ENCODE data around the gene PCDH12.

DNA sequence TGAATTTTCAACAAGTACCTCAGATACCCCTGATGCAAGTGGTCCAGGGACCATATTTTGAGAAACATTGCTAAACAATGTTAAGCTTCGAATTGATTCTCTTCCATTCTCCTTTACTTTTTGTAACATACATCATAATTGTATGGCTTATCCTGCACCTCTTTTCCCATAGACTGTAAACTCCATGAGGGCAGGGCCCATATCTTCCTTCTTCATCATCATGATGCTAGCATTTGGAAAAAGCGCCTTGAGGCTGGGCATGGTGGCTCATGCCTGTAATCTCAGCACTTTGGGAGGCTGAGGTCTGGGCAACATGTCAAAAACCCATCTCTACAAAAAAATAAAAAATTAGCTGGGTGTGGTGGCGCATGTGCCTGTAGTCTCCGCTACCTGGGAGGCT lies 48.8 kb downstream of the PCDH12 start:
- no peak for TF ChIP-seq EZH2 (IDR thresholded peaks at IDR 0.05; ENCODE audit: low read length, unreplicated experiment)
- TF ChIP-seq, protein P1, sequence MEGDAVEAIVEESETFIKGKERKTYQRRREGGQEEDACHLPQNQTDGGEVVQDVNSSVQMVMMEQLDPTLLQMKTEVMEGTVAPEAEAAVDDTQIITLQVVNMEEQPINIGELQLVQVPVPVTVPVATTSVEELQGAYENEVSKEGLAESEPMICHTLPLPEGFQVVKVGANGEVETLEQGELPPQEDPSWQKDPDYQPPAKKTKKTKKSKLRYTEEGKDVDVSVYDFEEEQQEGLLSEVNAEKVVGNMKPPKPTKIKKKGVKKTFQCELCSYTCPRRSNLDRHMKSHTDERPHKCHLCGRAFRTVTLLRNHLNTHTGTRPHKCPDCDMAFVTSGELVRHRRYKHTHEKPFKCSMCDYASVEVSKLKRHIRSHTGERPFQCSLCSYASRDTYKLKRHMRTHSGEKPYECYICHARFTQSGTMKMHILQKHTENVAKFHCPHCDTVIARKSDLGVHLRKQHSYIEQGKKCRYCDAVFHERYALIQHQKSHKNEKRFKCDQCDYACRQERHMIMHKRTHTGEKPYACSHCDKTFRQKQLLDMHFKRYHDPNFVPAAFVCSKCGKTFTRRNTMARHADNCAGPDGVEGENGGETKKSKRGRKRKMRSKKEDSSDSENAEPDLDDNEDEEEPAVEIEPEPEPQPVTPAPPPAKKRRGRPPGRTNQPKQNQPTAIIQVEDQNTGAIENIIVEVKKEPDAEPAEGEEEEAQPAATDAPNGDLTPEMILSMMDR (conservative IDR thresholded peaks at IDR 0.05; ENCODE audit: low read depth, low read length): no peak
- no peak for TF ChIP-seq EZH2phosphoT487 (IDR thresholded peaks at IDR 0.05; ENCODE audit: borderline replicate concordance, low read length)
